GM21786 (cell line): ENCODE measurements around the gene KCNT1.

Experiments used
- ATAC-seq: cut with Tn5 transposase; IDR thresholded peaks from one replicate; pipeline ENCODE4 v1.9.1; 2021; ENCODE audit not compliant: unreplicated experiment

KCNT1 gene

GRCh38 chr9:135777623-135778177 is 75.7 kb downstream of the KCNT1 start:
- no peak for ATAC-seq

GRCh38 chr9:135778421-135778820 is 76.4 kb downstream of the KCNT1 start:
- no peak for ATAC-seq

GRCh38 chr9:135779571-135779970 is 77.6 kb downstream of the KCNT1 start:
- ATAC-seq, result no peak

- ATAC-seq, result no peak
Observed at GRCh38 chr9:135780086-135780485, 78.1 kb downstream of the KCNT1 start.

GRCh38 chr9:135780626-135781025 is 78.6 kb downstream of the KCNT1 start:
- ATAC-seq, result no peak

- no peak for ATAC-seq
Observed at GRCh38 chr9:135782946-135783345, 81.0 kb downstream of the KCNT1 start.

GRCh38 chr9:135783540-135784245 is 81.7 kb downstream of the KCNT1 start:
- ATAC-seq, result no peak

GRCh38 chr9:135785013-135785575 is 83.1 kb downstream of the KCNT1 start:
- ATAC-seq, result no peak

- ATAC-seq, result no peak
Observed at GRCh38 chr9:135786146-135786690, 84.2 kb downstream of the KCNT1 start.

- ATAC-seq, result no peak
Observed at GRCh38 chr9:135787317-135787716, 85.3 kb downstream of the KCNT1 start.

GRCh38 chr9:135787776-135788575 is 86.0 kb downstream of the KCNT1 start:
- no peak for ATAC-seq

GRCh38 chr9:135788576-135789300 is 86.8 kb downstream of the KCNT1 start:
- ATAC-seq, result no peak

GRCh38 chr9:135789838-135790291 is 87.9 kb downstream of the KCNT1 start:
- no peak for ATAC-seq

GRCh38 chr9:135790356-135790755 is 88.4 kb downstream of the KCNT1 start:
- no peak for ATAC-seq

- no peak for ATAC-seq
Observed at GRCh38 chr9:135790850-135791249, 88.9 kb downstream of the KCNT1 start.

GRCh38 chr9:135791431-135792267 is 89.7 kb downstream of the KCNT1 start:
- no peak for ATAC-seq

GRCh38 chr9:135792268-135793128 is 90.5 kb downstream of the KCNT1 start:
- ATAC-seq, result no peak

- ATAC-seq, result no peak
Observed at GRCh38 chr9:135793221-135794056, 91.5 kb downstream of the KCNT1 start.
